Measurements from ENCODE around the gene RANBP17. TPM values are rescaled to one million over a fixed set of nuclear protein-coding genes. Genes with fewer than 3 reads are reported as not detected.
"Not testable (repeated sequence)": the region's sequence is repeated elsewhere in the genome, so short reads cannot be mapped to it uniquely, and the experiment has no call there.

Gene RANBP17
- total RNA-seq, 1 experiment from 2014 or later = 14.5 TPM

- Histone ChIP-seq H3K27ac (no peak overlapping the region), H3F3A (ENCODE audit: insufficient read depth, low read depth) (peaks cover 13% of the 10 kb centered on the region), H3K9me2 (ENCODE audit: insufficient read depth) (no peaks in the 10 kb centered on the region), H3K9me3 (ENCODE audit: insufficient read depth, low read depth) (peaks cover 8% of the 10 kb centered on the region; the same call in 1 of the 2 replicates), H3K4me1 (replicated peaks; ENCODE audit: insufficient read depth) (peaks cover 14% of the 10 kb centered on the region), H3K36me3 (ENCODE audit: low read depth) (no peaks in the 10 kb centered on the region), H2AFZ (no peak overlapping the region), H4K20me1 (ENCODE audit: insufficient read depth) (peaks cover 4% of the 10 kb centered on the region; the same call in 1 of the 2 replicates), H3K79me2 (ENCODE audit: low read depth) (peaks cover 67% of the 10 kb centered on the region), H3K27me3 (ENCODE audit: insufficient read depth, low read depth) (no peaks in the 10 kb centered on the region), H3K4me3 (no peak overlapping the region), H3K4me2 (no peak overlapping the region)
- ChIA-PET CTCF (no interaction called here), POLR2A (ENCODE audit: unreplicated experiment) (no interaction called here)
- intact Hi-C loops (cut with micrococcal nuclease; ENCODE audit: unreplicated experiment) = no loop called here
- no peak for DNase-seq
- no TSS peak for BruUV-seq (replicated peaks)
- TF ChIP-seq CTCF (conservative IDR thresholded peaks at IDR 0.05) = no peak
Measured at GRCh38 chr5:170865622-170866021, 3.8 kb downstream of the RANBP17 start.

DNA sequence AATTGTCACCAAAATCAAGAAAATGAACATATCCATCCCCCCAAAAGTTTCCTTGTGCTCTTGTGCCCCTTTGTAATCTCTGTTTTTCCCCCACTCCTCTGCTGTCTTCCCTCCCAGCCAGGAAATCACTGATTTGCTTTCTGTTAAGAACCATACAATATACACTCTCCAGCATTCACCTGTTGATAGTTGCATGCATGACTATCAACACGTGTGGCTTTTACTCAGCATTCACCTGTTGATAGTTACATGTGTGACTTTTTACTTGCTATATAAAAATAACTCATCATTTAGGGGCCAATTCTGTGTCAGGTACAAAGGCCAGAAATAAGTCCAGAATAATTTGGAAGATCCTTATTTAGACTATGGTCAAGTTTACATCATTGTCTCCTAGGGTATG lies 6.0 kb downstream of the RANBP17 start:
- Histone ChIP-seq H3K4me3 (no peak overlapping the region), H4K20me1 (ENCODE audit: insufficient read depth) (peaks cover 3% of the 10 kb centered on the region; the same call in 1 of the 2 replicates), H3K4me1 (replicated peaks; ENCODE audit: insufficient read depth) (peaks cover 13% of the 10 kb centered on the region), H3K79me2 (ENCODE audit: low read depth) (peaks cover 80% of the 10 kb centered on the region), H3K9me3 (ENCODE audit: insufficient read depth, low read depth) (peaks cover 9% of the 10 kb centered on the region; the same call in 1 of the 2 replicates), H3K27ac (no peak overlapping the region), H3K36me3 (ENCODE audit: low read depth) (no peaks in the 10 kb centered on the region), H3K4me2 (no peak overlapping the region), H2AFZ (no peak overlapping the region), H3F3A (ENCODE audit: insufficient read depth, low read depth) (no peaks in the 10 kb centered on the region), H3K27me3 (ENCODE audit: insufficient read depth, low read depth) (no peaks in the 10 kb centered on the region), H3K9me2 (ENCODE audit: insufficient read depth) (no peaks in the 10 kb centered on the region)
- POLR2A ChIA-PET (ENCODE audit: unreplicated experiment) = no interaction called here
- no TSS peak for BruUV-seq (replicated peaks)
- intact Hi-C loops (cut with micrococcal nuclease; ENCODE audit: unreplicated experiment) = no loop called here
- TF ChIP-seq EZH2 (IDR thresholded peaks at IDR 0.05; ENCODE audit: low read depth) = no peak
- no peak for TF ChIP-seq CTCF (conservative IDR thresholded peaks at IDR 0.05)
- CTCF ChIA-PET = no interaction called here
- DNase-seq = no peak

GRCh38 chr5:170870390-170870789 lies 8.6 kb downstream of the RANBP17 start:
- intact Hi-C loops (cut with micrococcal nuclease; ENCODE audit: unreplicated experiment); H2AFZ ChIP-seq; H3K4me3 ChIP-seq; POLR2A ChIA-PET (ENCODE audit: unreplicated experiment); H3K4me1 ChIP-seq (replicated peaks; ENCODE audit: insufficient read depth); H3K4me2 ChIP-seq; H4K20me1 ChIP-seq (ENCODE audit: insufficient read depth); H3K9me2 ChIP-seq (ENCODE audit: insufficient read depth); BruUV-seq (replicated peaks); H3K27ac ChIP-seq; CTCF ChIA-PET; H3F3A ChIP-seq (ENCODE audit: insufficient read depth, low read depth); DNase-seq; H3K36me3 ChIP-seq (ENCODE audit: low read depth); H3K27me3 ChIP-seq (ENCODE audit: insufficient read depth, low read depth): not testable (repeated sequence)
- H3K79me2 ChIP-seq (ENCODE audit: low read depth) = peaks cover 69% of the 10 kb centered on the region
- H3K9me3 ChIP-seq (ENCODE audit: insufficient read depth, low read depth) = peaks cover 13% of the 10 kb centered on the region; the same call in 1 of the 2 replicates

DNA sequence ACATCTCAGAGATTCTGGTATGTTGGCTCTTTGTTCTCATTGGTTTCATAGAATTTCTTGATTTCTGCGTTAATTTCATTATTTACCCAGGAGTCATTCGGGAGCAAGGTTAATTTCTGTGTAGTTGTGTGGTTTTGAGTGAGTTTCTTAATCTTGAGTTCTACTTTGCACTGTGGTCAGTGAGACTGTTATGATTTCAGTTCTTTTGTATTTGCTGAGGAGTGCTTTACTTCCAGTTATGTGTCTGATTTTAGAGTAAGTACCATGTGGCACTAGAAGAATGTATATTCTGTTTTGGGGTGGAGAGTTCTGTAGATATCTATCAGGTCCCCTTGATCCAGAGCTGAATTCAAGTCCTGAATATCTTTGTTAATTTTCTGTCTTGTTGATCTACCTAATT lies 12.2 kb downstream of the RANBP17 start:
- POLR2A ChIA-PET (ENCODE audit: unreplicated experiment) = no interaction called here
- intact Hi-C loops (cut with micrococcal nuclease; ENCODE audit: unreplicated experiment) = no loop called here

More for the DNA sequence above, 12.2 kb downstream of the RANBP17 start:
- Histone ChIP-seq H3K9me2 (ENCODE audit: insufficient read depth) (no peaks in the 10 kb centered on the region), H3K9me3 (ENCODE audit: insufficient read depth, low read depth) (peaks cover 13% of the 10 kb centered on the region; the same call in 1 of the 2 replicates), H4K20me1 (ENCODE audit: insufficient read depth) (no peaks in the 10 kb centered on the region), H3K4me1 (replicated peaks; ENCODE audit: insufficient read depth) (no peaks in the 10 kb centered on the region), H3K4me2 (no peak overlapping the region), H2AFZ (no peak overlapping the region), H3K27ac (no peak overlapping the region), H3F3A (ENCODE audit: insufficient read depth, low read depth) (no peaks in the 10 kb centered on the region), H3K27me3 (ENCODE audit: insufficient read depth, low read depth) (no peaks in the 10 kb centered on the region), H3K4me3 (no peak overlapping the region), H3K79me2 (ENCODE audit: low read depth) (peaks cover 44% of the 10 kb centered on the region), H3K36me3 (ENCODE audit: low read depth) (no peaks in the 10 kb centered on the region)
- CTCF ChIA-PET = no interaction called here
- DNase-seq = no peak
- no TSS peak for BruUV-seq (replicated peaks)
- TF ChIP-seq EZH2 (IDR thresholded peaks at IDR 0.05; ENCODE audit: low read depth) (no peak), CTCF (conservative IDR thresholded peaks at IDR 0.05) (no peak)

Measured in PC-9 (cell line).